Fibroblast of lung (primary cell): Measurements from ENCODE around the gene ELFN2.

ENCODE experiments used
- EZH2 ChIP-seq: IDR thresholded peaks from 2 replicates; pipeline ENCODE4 v1.5.1; 2012; ENCODE audit warnings: low read length, control low read depth, mild to moderate bottlenecking; ENCODE audit errors: missing control alignments
- TF ChIP-seq, protein P1 (sequence below), 2 donors: IDR thresholded peaks in 1 of 2; conservative IDR thresholded peaks in 1 of 2; 1 replicate in 1 of 2; 2 replicates in 1 of 2; pipeline ENCODE4 v1.5.1; 2011 to 2012; ENCODE audit warnings: low read length in 2 of 2, control low read depth in 1 of 2, inconsistent platforms in 1 of 2, low read depth in 1 of 2, mild to moderate bottlenecking in 1 of 2

DNA sequence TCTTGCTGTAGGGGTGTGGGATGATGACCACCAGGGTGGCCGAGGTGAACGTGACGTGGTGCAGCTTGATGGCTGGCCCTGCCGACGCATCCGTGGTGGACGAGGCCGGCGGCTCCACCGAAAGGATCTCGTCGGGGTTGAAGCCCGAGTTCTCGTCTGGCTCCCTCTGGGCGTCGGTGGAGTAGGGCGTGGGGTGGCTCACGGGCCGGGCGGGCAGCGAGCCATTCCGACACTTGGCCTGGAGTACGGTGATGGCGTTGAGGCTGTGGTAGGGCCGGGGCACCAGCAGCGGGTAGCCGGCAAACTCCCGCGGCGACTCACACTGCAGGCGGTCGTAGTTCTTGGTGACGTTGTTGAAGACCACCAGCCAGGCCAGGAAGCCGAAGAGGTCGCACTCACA is 52.7 kb downstream of the ELFN2 start:
- TF ChIP-seq, protein P1, sequence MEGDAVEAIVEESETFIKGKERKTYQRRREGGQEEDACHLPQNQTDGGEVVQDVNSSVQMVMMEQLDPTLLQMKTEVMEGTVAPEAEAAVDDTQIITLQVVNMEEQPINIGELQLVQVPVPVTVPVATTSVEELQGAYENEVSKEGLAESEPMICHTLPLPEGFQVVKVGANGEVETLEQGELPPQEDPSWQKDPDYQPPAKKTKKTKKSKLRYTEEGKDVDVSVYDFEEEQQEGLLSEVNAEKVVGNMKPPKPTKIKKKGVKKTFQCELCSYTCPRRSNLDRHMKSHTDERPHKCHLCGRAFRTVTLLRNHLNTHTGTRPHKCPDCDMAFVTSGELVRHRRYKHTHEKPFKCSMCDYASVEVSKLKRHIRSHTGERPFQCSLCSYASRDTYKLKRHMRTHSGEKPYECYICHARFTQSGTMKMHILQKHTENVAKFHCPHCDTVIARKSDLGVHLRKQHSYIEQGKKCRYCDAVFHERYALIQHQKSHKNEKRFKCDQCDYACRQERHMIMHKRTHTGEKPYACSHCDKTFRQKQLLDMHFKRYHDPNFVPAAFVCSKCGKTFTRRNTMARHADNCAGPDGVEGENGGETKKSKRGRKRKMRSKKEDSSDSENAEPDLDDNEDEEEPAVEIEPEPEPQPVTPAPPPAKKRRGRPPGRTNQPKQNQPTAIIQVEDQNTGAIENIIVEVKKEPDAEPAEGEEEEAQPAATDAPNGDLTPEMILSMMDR (conservative IDR thresholded peaks at IDR 0.05 in 1 of 2, IDR thresholded peaks at IDR 0.05 in 1 of 2; ENCODE audit: low read depth in 1 of 2, low read length in 2 of 2), result no peak
- no peak for TF ChIP-seq EZH2
